Prostate gland (tissue), 2 donors: ENCODE measurements around the gene C1GALT1C1.
"Not testable (repeated sequence)": the region's sequence is repeated elsewhere in the genome, so short reads cannot be mapped to it uniquely, and the experiment has no call there.

ENCODE experiments used
- POLR2A ChIP-seq: fragments of 450-650 bp; IDR thresholded peaks from one replicate; pipeline ENCODE4 v1.6.1; 2016; ENCODE audit warnings: antibody characterized with exemption, mild to moderate bottlenecking
- POLR2AphosphoS5 ChIP-seq: sonication (generic); formaldehyde crosslinking; IDR thresholded peaks from one replicate; pipeline ENCODE4 v1.6.1; 2017; ENCODE audit warnings: antibody characterized with exemption
- TF ChIP-seq, protein P1 (sequence below), 4 experiments: fragments of 200-600 bp in 2 of 4; fragments of 450-650 bp in 2 of 4; sonication (generic) in 2 of 4; IDR thresholded peaks; 1 replicate in 3 of 4; 2 replicates in 1 of 4; pipeline ENCODE4 v1.5.1; 2016 to 2019; ENCODE audit warnings: antibody characterized with exemption in 4 of 4, mild to moderate bottlenecking in 2 of 4, moderate library complexity in 2 of 4

DNA sequence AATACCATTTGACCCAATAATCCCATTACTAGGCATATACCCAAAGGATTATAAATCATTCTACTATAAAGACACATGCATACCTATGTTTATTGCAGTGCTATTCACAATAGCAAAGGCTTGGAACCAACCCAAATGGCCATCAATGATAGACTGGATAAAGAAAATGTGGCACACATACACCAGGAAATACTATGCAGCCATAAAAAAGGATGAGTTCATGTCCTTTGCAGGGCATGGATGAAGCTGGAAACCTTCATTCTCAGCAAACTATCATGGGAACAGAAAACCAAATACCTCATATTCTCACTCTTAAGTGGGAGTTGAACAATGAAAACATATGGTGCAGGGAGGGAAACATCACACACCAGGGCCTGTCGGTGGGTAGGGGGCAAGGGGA is 22.4 kb upstream of the C1GALT1C1 start:
- TF ChIP-seq POLR2AphosphoS5, POLR2A: not testable (repeated sequence)
- TF ChIP-seq, protein P1, sequence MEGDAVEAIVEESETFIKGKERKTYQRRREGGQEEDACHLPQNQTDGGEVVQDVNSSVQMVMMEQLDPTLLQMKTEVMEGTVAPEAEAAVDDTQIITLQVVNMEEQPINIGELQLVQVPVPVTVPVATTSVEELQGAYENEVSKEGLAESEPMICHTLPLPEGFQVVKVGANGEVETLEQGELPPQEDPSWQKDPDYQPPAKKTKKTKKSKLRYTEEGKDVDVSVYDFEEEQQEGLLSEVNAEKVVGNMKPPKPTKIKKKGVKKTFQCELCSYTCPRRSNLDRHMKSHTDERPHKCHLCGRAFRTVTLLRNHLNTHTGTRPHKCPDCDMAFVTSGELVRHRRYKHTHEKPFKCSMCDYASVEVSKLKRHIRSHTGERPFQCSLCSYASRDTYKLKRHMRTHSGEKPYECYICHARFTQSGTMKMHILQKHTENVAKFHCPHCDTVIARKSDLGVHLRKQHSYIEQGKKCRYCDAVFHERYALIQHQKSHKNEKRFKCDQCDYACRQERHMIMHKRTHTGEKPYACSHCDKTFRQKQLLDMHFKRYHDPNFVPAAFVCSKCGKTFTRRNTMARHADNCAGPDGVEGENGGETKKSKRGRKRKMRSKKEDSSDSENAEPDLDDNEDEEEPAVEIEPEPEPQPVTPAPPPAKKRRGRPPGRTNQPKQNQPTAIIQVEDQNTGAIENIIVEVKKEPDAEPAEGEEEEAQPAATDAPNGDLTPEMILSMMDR (IDR thresholded peaks at IDR 0.05), result not testable (repeated sequence)
